NCI-H774 (cell line): ENCODE data around the gene LIN52.
"Not testable (repeated sequence)": the region's sequence is repeated elsewhere in the genome, so short reads cannot be mapped to it uniquely, and the experiment has no call there.

Experiments
- DNase-seq: peaks from one replicate; lab custom pipeline; 2025; lab: John Stamatoyannopoulos, UW

The LIN52 gene

DNA sequence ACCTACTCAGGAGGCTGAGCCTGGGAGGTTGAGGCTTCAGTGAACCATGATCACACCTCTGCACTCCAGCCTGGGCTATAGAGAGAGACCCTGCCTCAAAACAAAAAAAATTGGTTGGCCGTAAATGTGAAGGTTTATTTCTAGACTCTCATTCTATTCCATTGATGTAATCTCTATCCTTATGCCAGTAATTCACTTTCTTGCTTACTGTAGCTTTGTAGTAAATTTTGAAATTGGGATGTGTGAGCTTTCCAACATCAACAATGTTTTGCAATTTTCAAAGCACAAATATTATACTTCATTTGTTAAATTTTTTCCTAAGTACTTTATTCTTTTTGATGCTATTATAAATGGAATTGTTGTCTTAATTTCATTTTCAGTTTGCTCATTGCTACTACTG, 24.6 kb downstream of the LIN52 start:
- DNase-seq = no peak

DNA sequence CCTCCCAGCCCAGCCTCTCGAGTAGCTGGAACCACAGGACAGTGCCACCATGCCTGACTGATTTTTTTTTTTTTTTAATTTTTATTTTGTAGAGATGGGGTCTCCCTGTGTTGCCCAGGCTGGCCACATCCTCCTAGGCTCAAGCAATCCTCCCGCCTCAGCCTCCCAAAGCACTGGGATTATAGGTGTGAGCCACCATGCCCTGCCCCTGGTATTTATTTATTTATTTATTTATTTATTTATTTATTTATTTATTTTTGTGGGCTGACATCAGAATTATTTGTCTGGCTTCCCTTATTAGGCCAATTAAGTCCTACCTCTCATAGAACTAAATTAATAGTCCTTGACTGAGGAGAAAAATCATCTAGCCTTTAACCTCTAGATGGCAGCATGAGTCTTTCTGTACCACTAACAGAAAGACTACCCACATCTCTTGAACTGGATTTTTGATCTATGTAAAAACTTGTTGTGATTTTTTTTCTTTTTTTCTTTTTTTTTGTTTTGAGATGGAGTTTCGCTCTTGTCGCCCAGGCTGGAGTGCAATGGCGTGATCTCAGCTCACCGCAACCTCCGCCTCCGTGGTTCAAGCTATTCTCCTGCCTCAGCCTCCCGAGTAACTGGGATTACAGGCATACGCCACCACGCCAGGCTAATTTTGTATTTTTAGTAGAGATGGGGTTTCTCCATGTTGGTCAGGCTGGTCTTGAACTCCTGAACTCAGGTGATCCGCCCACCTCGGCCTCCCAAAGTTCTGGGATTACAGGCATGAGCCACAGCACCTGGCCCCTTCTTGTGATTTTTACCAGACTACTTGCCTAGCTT, 26.9 kb downstream of the LIN52 start:
- not testable (repeated sequence) for DNase-seq

GRCh38 chr14:74125487-74125886, 40.7 kb downstream of the LIN52 start:
- not testable (repeated sequence) for DNase-seq

- DNase-seq = no peak
Measured at GRCh38 chr14:74126315-74127013, 41.7 kb downstream of the LIN52 start.

DNA sequence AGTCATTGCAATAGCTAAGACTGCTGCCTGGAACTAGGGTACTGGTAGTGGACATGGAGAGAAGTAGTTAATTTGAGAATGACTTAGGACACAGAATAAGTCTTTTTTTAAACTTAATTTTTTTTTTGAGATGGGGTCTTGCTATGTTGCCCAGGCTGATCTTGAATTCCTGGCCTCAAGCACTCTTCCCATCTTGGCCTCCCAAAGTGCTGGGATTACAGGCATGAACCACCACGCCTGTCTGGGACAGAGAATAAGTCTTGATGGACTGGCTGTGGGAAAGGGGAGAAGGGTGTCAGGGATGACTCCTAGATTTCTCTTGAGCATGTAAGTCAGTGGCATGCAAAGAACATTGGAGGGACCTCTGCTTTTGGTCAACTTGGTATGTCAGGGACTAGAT, 42.9 kb downstream of the LIN52 start:
- no peak for DNase-seq

DNA sequence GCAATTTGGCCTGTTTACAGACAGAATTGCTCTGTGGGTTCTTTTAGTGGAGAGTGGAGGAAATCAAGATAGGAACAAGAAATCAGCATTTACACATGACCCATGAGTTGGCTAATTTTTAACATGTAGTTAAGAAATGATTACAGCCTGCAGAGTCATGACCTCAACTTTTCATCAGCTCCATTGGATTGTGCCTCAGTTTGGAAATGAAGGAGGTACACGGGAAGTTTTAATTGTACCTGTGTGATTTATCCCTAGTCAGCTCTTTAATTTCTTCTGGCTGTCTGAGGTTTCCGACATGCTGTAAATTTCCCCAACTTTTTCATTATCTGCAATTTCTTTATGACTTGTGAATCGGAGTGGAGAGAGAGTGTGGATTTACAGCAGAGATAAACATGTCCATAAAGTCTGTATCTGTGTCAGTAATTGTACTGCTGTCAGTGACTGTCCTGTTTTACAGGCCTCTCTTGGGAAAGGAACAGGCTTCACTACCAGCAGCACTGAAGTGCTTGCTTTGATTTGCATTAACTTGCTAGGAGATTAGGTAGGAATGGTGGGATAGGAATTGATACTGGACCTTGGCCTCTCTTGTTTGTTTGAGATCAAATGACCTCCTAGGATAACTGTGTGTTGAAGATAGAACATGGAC, 49.2 kb downstream of the LIN52 start:
- DNase-seq = no peak

DNA sequence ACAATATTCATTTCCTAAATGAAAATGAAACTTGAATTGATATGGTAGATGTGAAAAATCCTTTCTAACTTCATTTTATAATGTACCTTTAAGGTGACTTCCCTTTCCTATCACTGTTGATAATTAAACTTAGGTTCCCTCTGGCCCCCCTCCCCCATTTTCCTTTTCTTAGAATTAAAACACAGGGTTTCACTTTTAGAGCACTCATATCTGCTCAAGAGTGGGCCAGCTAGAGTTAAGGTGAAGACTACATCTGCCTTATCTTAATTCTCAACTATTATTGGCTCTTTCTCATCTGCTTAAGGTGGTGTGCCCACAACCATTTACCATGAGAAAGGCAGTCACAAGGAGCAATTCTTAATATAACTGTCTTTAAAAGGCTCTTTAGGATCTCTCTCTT, 49.7 kb downstream of the LIN52 start:
- no peak for DNase-seq

- no peak for DNase-seq
Measured at GRCh38 chr14:74135426-74135825, 50.7 kb downstream of the LIN52 start.

GRCh38 chr14:74140374-74140850, 55.7 kb downstream of the LIN52 start:
- peak; percentile 12 for DNase-seq

GRCh38 chr14:74141703-74142102, 56.9 kb downstream of the LIN52 start:
- DNase-seq = no peak

- DNase-seq = no peak
Measured at GRCh38 chr14:74142523-74142922, 57.8 kb downstream of the LIN52 start.

DNA sequence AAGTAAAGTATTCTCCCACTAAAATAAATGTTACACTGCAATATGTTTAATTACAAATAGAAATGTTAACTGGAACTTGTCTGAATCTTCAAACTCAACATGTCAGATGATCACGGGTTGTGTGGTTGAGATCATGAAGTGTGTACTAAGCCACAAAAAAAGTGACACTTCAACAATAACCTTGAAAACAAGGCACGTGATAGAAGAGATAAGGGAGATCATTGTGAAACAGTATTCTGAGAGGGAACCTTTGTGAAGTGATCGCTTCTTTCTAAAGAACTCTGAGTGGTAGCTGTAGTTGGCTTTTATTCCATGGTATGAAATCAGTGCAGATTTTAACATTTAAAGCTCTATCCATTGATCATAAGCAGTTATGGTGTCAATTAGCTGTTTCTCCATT, 60.0 kb downstream of the LIN52 start:
- DNase-seq = no peak

DNA sequence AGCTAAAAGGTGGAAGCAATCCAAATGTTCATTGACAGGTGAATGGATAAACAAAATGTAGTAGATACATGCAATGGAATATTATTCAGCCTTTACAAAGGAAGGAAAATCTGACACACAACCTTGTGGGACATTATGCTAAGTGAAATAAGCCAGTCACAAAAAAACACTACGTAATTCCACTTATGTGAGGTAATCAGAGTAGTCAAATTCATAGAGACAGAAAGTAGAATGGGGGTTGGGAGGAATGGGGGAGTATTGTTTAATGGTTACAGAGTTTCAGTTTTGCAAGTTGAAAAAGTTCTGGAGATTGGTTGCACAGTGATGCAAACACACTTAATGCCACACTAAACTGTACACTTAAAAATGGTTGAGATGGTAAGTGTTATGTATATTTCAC, 62.8 kb downstream of the LIN52 start:
- no peak for DNase-seq

DNA sequence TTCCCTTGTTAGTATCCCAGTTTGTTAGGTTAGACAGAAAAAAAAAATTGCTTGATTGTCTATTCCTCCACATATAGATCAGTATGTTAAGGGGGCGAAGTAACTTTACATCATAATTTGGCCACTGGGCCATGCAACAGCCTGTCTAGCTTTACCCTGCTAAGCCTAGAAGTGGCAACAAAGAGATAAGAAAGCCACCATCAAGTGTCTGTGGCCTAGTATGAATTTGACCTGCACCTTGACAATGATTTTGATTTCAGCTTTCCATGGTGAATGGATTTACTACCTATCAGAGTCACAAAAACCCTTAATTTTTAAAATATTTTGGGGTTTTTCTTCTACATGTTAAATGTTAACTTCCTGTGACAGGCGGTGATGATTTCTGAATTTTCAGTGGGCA, 63.9 kb downstream of the LIN52 start:
- DNase-seq = no peak

DNA sequence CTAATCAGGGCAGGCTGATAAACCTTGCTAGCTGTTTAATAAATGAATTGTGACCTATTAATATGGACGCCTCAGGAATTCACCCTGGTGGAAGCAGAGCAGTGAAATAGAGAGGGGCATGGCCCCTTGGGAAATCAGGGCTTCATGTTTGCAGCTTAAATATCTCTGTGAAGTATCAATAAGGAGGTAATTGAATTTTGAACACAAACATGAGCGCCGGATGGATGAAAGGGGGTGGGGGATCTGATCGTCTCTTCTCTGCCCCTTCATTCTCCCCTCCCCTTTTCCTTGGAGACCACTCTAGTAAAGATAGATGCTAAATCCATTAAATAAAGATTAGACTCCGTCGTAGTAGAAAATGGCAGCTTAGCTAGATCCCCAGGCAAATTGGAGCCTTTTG, 70.5 kb downstream of the LIN52 start:
- DNase-seq = no peak

GRCh38 chr14:74155749-74156148, 71.0 kb downstream of the LIN52 start:
- DNase-seq = no peak

DNA sequence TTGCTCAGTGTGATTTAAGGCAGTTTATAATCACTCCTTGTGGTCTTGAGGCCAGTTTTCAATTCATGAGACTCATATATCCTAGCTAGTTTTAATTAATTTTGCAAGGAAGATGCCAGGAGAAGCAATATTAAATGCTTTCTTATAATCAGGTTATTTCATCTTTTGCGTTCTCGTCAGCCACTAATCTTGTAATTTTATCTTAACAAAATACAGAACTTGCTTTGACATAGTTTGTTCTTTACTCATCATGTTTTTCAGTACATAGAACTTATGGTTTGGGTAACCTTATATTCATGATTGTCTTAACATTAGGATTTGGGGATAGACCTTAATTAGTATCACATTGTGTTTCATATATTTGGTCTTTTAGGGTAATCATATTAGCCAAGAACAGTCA, 76.0 kb downstream of the LIN52 start:
- DNase-seq = no peak

DNA sequence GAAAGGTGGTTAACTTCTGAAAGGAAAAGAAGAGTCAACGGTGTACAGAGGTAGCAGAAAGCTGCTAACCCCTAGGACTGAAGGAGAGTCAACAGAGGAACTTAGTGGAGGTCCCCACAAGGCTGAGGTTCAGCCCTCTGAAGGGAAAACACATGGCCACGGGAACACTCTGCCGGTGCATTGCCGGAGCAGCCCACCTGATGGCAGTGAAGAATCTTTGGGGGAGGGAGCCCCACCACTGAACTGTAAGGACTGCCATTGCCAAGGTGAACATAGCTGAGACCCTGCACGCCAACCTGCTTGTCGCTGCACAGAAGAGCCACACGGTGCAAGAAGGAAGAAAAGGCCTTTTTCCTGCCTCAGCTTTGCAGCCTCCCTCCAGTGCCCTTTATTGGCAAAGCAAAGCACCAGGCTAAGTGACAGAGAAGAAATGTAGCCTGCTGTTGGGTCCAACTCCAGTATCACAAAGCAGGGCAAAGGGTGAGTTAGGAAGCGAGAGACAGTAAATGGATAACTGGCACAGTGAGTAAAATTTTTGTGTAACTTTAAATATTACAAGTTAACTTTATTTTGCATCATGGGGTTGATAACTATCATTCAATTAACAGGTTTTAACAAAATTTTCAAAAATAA, 76.9 kb downstream of the LIN52 start:
- no peak for DNase-seq

DNA sequence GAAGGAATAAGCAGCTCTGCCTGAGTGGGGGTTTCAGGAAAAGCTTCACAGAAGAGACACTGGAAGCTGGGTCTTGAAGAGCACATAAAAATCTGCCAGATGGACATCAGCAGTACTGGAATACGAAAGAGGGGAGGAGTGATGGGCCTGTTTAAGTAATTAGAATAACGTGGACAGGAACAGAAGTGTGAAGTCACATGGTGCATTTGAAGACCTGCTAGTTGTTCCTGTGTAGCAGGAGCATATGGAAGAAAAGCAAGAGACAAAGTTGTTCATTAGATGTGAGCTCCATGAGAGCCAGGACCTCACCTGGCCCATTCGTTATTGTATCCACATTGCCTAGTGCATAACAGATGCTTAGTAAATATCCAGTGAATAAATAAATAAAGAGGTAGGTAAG, 85.2 kb downstream of the LIN52 start:
- DNase-seq = no peak

- no peak for DNase-seq
Measured at GRCh38 chr14:74176400-74176793, 91.6 kb downstream of the LIN52 start.

DNA sequence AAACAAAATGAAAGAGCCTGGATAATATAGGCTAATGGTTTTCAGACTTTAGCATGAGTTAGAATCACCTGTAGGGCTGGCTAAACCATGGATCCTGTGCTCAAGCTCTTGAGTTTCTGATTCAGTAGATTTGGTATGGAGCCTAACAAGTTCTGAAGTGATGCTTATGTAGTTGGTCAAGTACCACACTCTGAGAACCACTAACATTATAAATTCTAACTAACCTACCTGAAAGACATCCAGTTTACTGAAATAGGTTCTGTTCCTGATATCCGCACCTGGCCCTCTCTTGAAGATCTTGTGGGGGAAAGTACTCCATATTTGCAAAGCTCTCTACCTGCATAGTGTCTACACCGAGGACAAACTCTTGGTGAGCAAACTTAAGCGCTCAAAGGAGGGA, 95.1 kb downstream of the LIN52 start:
- DNase-seq = no peak

GRCh38 chr14:74190927-74191575, 106.3 kb downstream of the LIN52 start:
- no peak for DNase-seq
